Type B pancreatic cell (in vitro differentiated cells): ENCODE measurements around the gene SLC2A4. TPM values are rescaled to one million over a fixed set of nuclear protein-coding genes. Genes with fewer than 3 reads are reported as not detected.

ENCODE experiments used
- DNase-seq: peaks from one replicate; pipeline ENCODE4 v3.0.0; 2021; ENCODE audit warnings: mixed read lengths; ENCODE audit not compliant: unreplicated experiment; ENCODE audit errors: extremely low spot score
- H3K27ac Mint-ChIP-seq: 2 replicates; pipeline ENCODE4 v1.8.0; 2021; ENCODE audit warnings: mild to moderate bottlenecking, mixed read lengths
- H3K27me3 Mint-ChIP-seq: 2 replicates; pipeline ENCODE4 v1.8.0; 2021; ENCODE audit warnings: mixed read lengths
- H3K36me3 Mint-ChIP-seq: 2 replicates; pipeline ENCODE4 v1.8.0; 2021; ENCODE audit warnings: mixed read lengths
- H3K4me1 Mint-ChIP-seq: one replicate; pipeline ENCODE4 v1.8.0; 2021; ENCODE audit warnings: mixed read lengths; ENCODE audit not compliant: unreplicated experiment
- H3K4me3 Mint-ChIP-seq: 2 replicates; pipeline ENCODE4 v1.8.0; 2021; ENCODE audit warnings: mild to moderate bottlenecking, mixed read lengths
- H3K9me3 Mint-ChIP-seq: 2 replicates; pipeline ENCODE4 v1.8.0; 2021; ENCODE audit warnings: mixed read lengths
- total RNA-seq: library from RNA; stranded (reverse); gene quantifications from 2 replicates; pipeline ENCODE4 v1.2.1, GENCODE V29; 2021; ENCODE audit warnings: low replicate concordance
- TF ChIP-seq, protein P1 (sequence below): fragments of 200-600 bp; sonication (generic); conservative IDR thresholded peaks from 2 replicates; pipeline ENCODE4 v1.5.0; 2021; ENCODE audit warnings: antibody characterized with exemption, mild to moderate bottlenecking

The SLC2A4 gene
- total RNA-seq, 1 donor from 2014 or later = 4.0 TPM

DNA sequence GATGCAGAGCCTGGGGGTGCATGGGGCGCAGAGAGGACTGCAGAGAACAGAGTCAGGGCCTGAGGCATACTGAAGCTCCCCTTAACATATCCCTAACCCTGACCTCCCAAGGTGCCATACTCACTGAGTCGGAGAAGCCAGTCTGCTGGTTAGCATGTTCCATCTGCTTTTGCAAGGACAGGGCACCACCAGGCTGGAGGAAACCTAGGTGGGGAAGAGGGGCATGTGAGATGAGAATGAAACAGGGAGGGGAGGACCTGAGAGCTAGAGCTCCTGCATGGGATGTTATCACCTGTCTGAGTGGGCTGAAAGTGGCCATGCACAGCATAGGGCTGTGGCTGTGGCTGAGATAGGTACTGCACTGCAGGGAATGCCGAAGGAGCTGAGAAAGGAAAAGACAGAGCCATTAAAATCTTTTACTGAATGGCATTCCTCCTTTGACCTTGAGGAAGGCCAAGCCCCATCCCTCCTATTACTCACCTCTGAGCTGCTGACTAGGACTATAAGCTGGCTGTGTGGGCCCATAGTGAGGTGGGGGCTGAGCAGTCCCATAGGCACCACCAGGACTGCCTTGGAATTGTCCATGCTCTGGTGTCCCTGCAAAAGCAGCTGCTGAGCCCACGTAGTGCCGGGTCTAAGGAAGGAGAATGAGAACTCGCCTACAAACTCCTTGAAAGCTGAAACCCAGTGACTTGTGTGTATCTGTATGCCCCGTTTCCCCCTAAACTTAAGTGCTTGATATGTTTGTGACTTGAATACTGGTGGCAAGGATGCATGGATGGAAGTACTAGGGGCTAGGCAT, 31.8 kb downstream of the SLC2A4 start:
- Mint-ChIP-seq H3K36me3 (peaks cover 33% of the 10 kb centered on the region), H3K27ac (peak overlapping the region; percentile 82), H3K27me3 (no peaks in the 10 kb centered on the region), H3K4me1 (peaks cover 43% of the 10 kb centered on the region), H3K4me3 (peak overlapping the region; percentile 87), H3K9me3 (no peaks in the 10 kb centered on the region)
- TF ChIP-seq, protein P1, sequence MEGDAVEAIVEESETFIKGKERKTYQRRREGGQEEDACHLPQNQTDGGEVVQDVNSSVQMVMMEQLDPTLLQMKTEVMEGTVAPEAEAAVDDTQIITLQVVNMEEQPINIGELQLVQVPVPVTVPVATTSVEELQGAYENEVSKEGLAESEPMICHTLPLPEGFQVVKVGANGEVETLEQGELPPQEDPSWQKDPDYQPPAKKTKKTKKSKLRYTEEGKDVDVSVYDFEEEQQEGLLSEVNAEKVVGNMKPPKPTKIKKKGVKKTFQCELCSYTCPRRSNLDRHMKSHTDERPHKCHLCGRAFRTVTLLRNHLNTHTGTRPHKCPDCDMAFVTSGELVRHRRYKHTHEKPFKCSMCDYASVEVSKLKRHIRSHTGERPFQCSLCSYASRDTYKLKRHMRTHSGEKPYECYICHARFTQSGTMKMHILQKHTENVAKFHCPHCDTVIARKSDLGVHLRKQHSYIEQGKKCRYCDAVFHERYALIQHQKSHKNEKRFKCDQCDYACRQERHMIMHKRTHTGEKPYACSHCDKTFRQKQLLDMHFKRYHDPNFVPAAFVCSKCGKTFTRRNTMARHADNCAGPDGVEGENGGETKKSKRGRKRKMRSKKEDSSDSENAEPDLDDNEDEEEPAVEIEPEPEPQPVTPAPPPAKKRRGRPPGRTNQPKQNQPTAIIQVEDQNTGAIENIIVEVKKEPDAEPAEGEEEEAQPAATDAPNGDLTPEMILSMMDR = peak; percentile 60
- no peak for DNase-seq

DNA sequence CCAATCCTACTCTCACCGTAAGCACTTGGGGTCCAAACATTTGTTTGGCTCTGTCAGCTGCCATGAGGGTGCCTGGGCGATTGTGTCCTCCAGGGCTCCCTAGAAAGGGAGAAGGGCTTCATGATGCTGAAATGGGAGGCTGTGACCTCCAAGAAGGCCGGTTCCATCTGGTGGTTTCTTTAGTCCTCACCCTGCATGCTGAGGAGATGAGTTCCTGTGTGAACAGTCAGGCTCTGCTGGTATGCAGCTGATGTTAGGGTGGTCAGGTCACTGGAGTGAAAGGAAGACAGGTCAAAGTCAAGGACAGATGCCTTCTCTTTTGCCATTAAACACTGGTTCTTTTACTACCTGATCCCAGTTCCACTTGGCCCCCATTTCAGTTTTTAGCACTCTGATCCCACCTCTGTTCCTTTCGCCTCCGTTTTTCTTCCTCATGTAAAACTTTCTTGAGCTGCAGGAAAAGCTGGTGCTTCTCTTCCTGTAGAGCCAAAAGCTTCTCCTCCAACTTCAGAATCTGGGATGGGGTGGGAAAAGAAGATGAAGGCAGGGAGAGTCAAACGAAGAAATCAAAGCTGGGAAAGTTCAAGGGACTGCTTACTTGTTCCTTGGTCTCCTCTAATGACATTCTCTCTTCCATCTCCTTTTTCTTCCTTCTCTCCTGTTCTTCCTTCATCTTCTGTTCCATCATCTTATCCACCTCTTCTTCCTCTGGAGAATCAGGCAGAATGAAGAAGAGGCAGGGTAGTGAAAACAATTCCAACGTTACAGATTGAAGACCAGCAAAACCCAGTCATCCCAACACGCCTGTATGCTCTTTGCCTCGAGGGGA, 32.6 kb downstream of the SLC2A4 start:
- H3K27ac Mint-ChIP-seq = peak overlapping the region; percentile 82
- H3K36me3 Mint-ChIP-seq = peaks cover 27% of the 10 kb centered on the region
- H3K9me3 Mint-ChIP-seq = no peaks in the 10 kb centered on the region
- H3K4me3 Mint-ChIP-seq = peak overlapping the region; percentile 87
- peaks cover 37% of the 10 kb centered on the region for H3K4me1 Mint-ChIP-seq
- no peak for DNase-seq
- TF ChIP-seq, protein P1 = no peak
- no peaks in the 10 kb centered on the region for H3K27me3 Mint-ChIP-seq

DNA sequence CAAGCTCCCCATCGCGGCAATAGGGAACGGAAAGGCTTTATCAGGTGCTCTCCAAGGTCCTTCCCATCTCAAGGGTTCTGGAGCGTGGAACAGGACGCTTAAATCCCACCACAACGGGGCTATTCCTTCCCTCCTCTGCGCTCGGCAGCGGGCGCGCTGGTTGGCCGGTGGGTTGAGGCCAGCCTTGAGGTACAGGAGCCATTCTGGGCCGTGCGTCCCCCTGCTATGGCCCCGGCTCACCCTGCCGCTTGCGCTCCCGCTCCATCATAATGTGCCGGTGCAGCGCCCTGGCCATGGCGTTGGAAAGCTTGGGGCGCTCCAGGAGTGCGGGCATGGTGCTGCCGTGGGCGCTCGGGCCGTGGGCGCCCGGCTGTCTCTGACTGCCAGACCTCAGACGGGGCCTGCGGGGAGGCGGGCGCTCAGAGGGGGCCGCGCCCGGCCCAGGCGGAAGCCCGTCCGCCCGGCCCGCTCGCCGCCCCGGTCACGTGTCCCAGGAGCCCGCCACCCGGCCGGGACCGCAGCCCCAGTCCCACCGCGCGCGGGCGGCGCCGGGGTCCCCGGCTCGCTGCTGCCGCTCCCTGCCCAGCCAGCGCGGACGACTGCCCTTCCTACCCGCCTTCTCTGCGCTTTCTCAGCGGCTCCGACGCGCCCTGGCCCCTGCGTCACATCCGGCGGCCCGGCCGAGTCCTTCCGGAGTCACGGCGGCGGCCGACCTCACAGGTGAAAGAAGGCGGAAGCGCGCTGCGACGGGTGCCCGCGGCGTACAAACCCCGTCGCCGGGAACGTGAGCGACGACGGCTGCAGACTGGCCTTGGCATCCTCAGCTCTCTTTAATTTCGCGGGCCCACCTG, 33.4 kb downstream of the SLC2A4 start, which contains the start of gene GPS2:
Gene GPS2, minus strand, starts transcription at position 642 of the 851 bp plus-strand sequence. Its CDS starts 308 bp downstream, at position 334.
- Mint-ChIP-seq H3K36me3 (peaks cover 21% of the 10 kb centered on the region), H3K27ac (peak within 1 kb of the TSS; percentile 82), H3K9me3 (no peaks in the 10 kb centered on the region), H3K4me1 (peaks cover 29% of the 10 kb centered on the region), H3K4me3 (peak within 1 kb of the TSS; percentile 87), H3K27me3 (no peaks in the 10 kb centered on the region)
- TF ChIP-seq, protein P1 = no peak
- peak; percentile 96 for DNase-seq

DNA sequence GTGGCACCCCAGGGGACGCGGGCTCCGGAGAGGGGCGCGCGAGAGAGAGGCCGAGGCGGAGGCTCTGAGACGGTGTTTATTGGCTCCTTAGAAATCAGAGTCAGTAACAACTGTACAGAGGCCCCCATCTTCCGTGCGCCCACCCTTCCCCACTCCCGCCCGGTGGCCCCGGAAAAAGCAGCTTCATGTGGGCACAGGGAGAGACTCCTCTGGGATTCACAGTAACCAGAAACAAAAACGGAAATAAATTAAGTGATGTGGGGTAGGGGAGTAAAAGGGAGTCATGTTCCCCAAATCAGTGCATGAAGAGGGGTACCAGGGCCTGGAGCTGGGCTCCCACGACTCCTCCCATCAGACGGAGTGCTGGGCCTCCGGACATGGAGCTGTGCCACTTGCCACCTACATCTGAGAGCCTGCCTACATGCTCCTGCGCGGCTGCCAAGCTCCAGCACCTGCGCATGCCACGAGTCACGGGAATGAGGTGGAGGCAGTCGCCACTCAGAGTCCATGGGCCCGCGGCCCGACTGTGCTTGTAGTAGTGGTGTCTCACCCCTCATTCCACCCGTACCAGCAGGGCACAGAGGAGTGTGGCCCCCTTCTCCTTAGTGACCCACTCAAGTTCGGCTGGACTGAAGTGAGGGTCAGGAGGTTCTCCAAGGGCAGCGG, 34.2 kb downstream of the SLC2A4 start:
- Mint-ChIP-seq H3K36me3 (peaks cover 13% of the 10 kb centered on the region), H3K9me3 (no peaks in the 10 kb centered on the region), H3K4me1 (peaks cover 21% of the 10 kb centered on the region), H3K27ac (peak overlapping the region; percentile 80), H3K27me3 (no peaks in the 10 kb centered on the region), H3K4me3 (peak overlapping the region; percentile 80)
- no peak for DNase-seq
- TF ChIP-seq, protein P1 = no peak
